Right ventricle myocardium inferior (tissue), 1 donor: ENCODE results near the gene HCK. TPM values are rescaled to one million over a fixed set of nuclear protein-coding genes. Genes with fewer than 3 reads are reported as not detected.

Experiments
- ATAC-seq: fragments of 200-7000 bp; cut with Tn5 transposase; one replicate; pipeline ENCODE4 v1.9.1; 2020; ENCODE audit warnings: mild to moderate bottlenecking, moderate library complexity
- DNase-seq: peaks from one replicate; pipeline ENCODE4 v3.0.0; 2021; ENCODE audit errors: missing footprints
- intact Hi-C: fragments of 100-400 bp; cut with DNase I; formaldehyde crosslinking; loops from one replicate; pipeline ENCODE4 v1.11.0; 2022
- total RNA-seq: library from RNA; stranded (reverse); fragmentation: NEBNext Ultra II Directional; extraction: Animal tissue kit (Norgen Biotek cat#: 25700); gene quantifications from one replicate; pipeline ENCODE4 v1.2.1, GENCODE V29; 2021
- donor health status: DM: no; HTN: yes; CAD: no; lungs with severe emphysema.

Gene HCK
- total RNA-seq, 1 donor from 2014 or later, result 7.0 TPM

DNA sequence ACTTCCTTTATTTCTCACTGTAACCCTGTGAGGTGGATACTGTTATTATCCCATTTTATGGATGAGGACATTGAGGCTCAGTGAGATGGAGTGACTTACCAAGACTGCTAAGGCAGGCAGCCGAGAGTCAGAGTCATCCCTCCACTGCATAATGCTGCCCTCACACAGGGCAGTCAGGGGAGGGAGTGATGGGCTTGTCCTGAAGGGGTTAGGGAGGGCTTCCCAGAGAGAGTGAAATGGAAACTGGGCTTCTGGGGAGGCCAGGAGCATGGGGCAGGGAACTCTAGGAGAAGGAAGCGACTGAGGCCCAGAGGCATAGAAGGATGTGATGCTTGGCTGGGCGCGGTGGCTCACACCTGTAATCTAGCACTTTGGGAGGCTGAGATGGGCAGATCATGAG, 88.6 kb downstream of the HCK start:
- DNase-seq, result no peak
- intact Hi-C loops, result no loop called here

DNA sequence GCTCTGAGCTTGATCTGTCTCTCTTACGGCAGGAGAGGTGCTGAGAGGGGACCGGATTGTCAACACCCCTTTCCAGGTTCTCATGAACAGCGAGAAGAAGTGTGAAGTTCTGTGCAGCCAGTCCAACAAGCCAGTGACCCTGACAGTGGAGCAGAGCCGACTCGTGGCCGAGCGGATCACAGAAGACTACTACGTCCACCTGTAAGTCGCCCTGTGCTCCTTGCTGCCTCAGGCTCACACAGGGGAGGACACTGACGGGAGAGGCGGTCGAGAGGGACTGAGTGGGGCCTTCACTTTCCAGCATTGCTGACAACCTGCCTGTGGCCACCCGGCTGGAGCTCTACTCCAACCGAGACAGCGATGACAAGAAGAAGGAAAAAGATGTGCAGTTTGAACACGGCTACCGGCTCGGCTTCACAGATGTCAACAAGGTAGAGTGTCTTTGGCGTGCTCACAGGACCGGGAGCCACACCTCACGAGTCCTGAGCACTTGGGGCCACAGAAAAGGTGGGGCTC, 89.5 kb downstream of the HCK start:
- intact Hi-C loops, result no loop called here
- no peak for DNase-seq
- no peak for ATAC-seq

More for the DNA sequence above, 88.6 kb downstream of the HCK start:
- no peak for ATAC-seq

DNA sequence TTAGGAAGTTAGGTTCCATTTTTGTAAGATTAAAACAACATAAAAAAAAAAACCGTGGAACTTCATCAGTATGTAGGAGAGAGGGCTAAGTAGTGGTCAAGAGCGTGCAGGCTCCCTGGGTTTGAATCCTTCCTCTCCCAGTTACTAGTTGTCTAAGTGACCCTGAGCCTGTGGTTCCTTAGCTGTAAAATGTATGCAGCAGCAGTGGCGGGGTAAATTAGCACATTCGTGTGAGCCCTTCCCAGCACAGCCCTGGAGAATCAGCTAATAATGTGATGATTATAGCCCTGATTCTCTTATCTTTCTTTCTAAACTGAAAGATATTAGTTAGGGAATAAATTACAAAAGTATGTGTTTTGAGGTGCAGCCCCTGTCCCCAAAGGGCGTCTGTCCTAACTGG, 90.0 kb downstream of the HCK start:
- intact Hi-C loops, result no loop called here

DNA sequence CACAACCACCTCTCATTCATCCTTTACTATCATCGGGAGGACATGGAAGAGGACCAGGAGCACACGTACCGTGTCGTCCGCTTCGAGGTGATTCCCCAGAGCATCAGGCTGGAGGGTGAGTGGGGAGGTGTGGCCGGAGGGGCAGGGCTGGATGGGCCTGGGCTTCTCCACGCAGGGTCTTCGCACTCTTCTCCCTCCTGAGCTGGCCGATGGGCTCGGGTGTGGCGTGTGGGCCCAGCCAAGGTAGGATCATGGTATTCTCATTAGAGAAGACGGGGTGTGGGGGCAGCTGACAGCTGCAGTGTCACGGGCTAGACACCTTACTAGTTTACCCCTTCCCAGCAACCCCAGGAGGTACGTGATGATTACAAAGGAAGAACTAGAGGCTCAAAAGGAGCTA, 90.9 kb downstream of the HCK start:
- intact Hi-C loops, result no loop called here
- no peak for ATAC-seq
- no peak for DNase-seq

More for the DNA sequence above, 90.0 kb downstream of the HCK start:
- ATAC-seq (no peak), DNase-seq (no peak)

DNA sequence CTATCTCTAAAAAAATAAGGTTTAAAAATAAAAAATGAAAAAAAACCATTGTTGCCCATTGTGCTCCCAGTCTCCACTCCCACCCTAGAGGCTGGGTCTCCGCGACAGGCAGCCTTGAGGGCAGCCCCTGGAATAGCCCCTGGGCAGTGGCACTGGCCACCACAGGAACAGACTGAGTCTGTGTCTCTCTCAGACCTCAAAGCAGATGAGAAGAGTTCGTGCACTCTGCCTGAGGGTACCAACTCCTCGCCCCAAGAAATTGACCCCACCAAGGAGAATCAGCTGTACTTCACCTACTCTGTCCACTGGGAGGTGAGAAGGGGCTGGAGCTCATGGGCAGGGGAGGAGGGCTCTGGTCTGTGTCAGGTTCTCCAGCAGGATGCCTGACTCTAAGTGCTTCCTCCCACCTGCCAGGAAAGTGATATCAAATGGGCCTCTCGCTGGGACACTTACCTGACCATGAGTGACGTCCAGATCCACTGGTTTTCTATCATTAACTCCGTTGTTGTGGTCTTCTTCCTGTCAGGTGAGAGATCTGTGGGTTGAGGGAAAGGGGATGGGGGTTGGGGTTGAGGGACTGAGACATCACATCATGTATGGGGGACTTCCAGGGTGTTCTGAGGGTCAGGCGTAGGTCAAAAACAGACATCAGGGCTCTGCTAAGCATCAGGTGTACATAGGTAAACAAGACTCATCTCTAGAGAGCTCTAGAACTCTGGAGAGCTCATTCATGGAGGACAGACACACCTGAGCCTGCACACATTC, 93.0 kb downstream of the HCK start:
- intact Hi-C loops, result no loop called here
- no peak for ATAC-seq
- no peak for DNase-seq

DNA sequence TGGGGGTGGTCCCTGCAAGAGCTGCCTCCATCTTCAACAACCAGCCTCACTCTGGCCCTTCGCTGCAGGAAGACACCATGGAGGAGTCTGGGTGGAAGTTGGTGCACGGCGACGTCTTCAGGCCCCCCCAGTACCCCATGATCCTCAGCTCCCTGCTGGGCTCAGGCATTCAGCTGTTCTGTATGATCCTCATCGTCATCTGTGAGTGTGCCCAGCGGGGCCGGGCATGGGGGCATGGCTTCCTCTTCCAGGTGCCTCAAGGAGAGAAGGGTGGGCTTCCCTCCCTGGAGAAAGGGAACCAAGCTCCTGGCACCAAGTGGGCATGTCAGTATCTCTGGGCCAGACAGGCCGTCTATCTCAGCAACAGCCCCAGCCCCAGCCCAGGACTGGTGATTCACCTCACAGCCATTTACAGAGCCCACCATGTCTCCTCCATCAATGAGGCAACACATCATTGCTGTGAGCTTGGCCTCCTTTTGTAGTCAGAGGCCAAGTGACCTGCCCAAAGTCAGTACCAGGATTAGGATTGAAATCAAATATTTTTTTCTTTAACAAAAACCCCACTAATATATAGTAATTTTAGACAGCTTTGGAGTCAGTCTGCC, 97.6 kb downstream of the HCK start:
- ATAC-seq (no peak), DNase-seq (no peak)
- intact Hi-C loops, result no loop called here

DNA sequence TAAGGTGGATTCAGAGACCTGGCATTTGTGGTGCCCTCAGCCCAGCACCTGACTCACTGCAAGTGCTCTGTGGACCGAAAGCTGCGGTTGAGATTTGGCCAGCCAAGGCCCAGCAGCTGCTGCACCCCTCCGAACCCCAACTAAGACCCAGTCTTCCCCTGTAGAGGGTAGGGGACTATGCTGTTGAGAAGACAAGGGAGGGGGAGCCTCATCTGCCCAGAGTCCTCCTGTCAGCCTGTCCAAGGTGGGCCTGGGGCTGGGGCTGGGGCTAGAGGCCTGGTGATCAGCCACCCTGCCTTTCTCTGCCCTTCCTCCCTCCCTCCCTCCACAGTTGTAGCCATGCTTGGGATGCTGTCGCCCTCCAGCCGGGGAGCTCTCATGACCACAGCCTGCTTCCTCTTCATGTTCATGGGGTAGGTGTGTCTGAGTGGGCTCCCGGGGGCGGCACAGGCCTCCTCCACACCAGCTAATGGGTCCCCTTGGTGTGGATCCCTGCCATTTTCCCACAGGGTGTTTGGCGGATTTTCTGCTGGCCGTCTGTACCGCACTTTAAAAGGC, 98.3 kb downstream of the HCK start:
- DNase-seq (no peak), ATAC-seq (no peak)
- intact Hi-C loops, result no loop called here

Other genes starting within 250 kb of the HCK start
- 0.35 TPM for gene MYLK2, start 232.9 kb upstream of the HCK start, total RNA-seq
- 0.89 TPM for gene FOXS1, start 206.6 kb upstream of the HCK start, total RNA-seq
- gene DUSP15, start 181.7 kb upstream of the HCK start, total RNA-seq, result 2.9 TPM
- not detected for gene TTLL9, start 181.6 kb upstream of the HCK start, total RNA-seq
- 11.0 TPM for gene PDRG1, start 100.2 kb upstream of the HCK start, total RNA-seq
- gene XKR7, start 84.1 kb upstream of the HCK start, total RNA-seq, result not detected
- gene CCM2L, start 41.8 kb upstream of the HCK start, total RNA-seq, result 10.3 TPM
- 25.3 TPM for gene TM9SF4, start 57.5 kb downstream of the HCK start, total RNA-seq
- 6.0 TPM for gene PLAGL2, start 155.5 kb downstream of the HCK start, total RNA-seq
- 24.5 TPM for gene POFUT1, start 155.6 kb downstream of the HCK start, total RNA-seq
- gene KIF3B, start 225.4 kb downstream of the HCK start, total RNA-seq, result 9.6 TPM